D721Med (cell line): ENCODE data around the gene SEBOX.
A peak's percentile ranks its signal among the peaks of the same experiment; 100 is the strongest.

Experiments
- DNase-seq: peaks from one replicate; pipeline ENCODE4 v3.0.0; 2011; ENCODE audit warnings: low spot score; ENCODE audit not compliant: insufficient read length
- FAIRE-seq: peaks from 2 replicates; lab custom pipeline; 2011; peaks lifted over from hg19 to GRCh38; lab: Jason Lieb, UNC
- CTCF ChIP-seq: IDR thresholded peaks from 2 replicates; pipeline ENCODE4 v1.5.1; 2012; ENCODE audit warnings: mild to moderate bottlenecking, control low read depth; ENCODE audit not compliant: insufficient read depth; ENCODE audit errors: missing control alignments

Gene SEBOX

GRCh38 chr17:28364665-28365363 lies at the start of gene SEBOX:
SEBOX (minus strand) TSS chr17:28365199; CDS start chr17:28365151, 48 bp downstream.
- DNase-seq: no peak
- no peak for TF ChIP-seq CTCF
- no peak for FAIRE-seq

GRCh38 chr17:28413804-28414203 lies 48.8 kb upstream of the SEBOX start:
- DNase-seq (no peak), FAIRE-seq (no peak)
- no peak for TF ChIP-seq CTCF

GRCh38 chr17:28412099-28412498 lies 47.1 kb upstream of the SEBOX start:
- FAIRE-seq (no peak), DNase-seq (no peak)
- no peak for TF ChIP-seq CTCF

GRCh38 chr17:28407974-28408306 lies 42.9 kb upstream of the SEBOX start:
- DNase-seq (no peak), FAIRE-seq (no peak)
- TF ChIP-seq CTCF: no peak

GRCh38 chr17:28407130-28407973 lies 42.4 kb upstream of the SEBOX start:
- TF ChIP-seq CTCF: peak; percentile 21
- FAIRE-seq (no peak), DNase-seq (no peak)

- FAIRE-seq: no peak
- TF ChIP-seq CTCF: no peak
- DNase-seq: no peak
Observed at GRCh38 chr17:28406473-28406814, 41.4 kb upstream of the SEBOX start.
